Heart left ventricle (tissue), 16 donors: ENCODE measurements around the gene MIGA1. TPM values are rescaled to one million over a fixed set of nuclear protein-coding genes. Genes with fewer than 3 reads are reported as not detected.
"Not testable (repeated sequence)": the region's sequence is repeated elsewhere in the genome, so short reads cannot be mapped to it uniquely, and the experiment has no call there.

Source experiments
- ATAC-seq, 4 donors: fragments of 200-7000 bp; cut with Tn5 transposase; one replicate each; pipeline ENCODE4 v1.9.1; 2020 to 2022; ENCODE audit warnings: moderate library complexity in 4 of 4, mild to moderate bottlenecking in 3 of 4, moderate number of reproducible peaks in 1 of 4
- DNase-seq, 5 donors: peaks; one replicate each; pipeline ENCODE4 v3.0.0-alpha.2; 2020
- H3K27ac ChIP-seq, 12 donors: fragments of 200-600 bp; sonication (generic) in 4 of 12; one replicate each; pipeline versions ENCODE4 v1.5.0 to v1.8.0; 2016 to 2022; ENCODE audit warnings: mild to moderate bottlenecking in 2 of 12
- H3K27me3 ChIP-seq, 9 donors: fragments of 200-600 bp; sonication (generic) in 2 of 9; one replicate each; pipeline versions ENCODE4 v1.5.1 to v1.8.0; 2016 to 2022; ENCODE audit warnings: mild to moderate bottlenecking in 3 of 9
- H3K36me3 ChIP-seq, 9 donors: fragments of 200-600 bp; sonication (generic) in 2 of 9; one replicate each; pipeline versions ENCODE4 v1.5.0 to v1.8.0; 2018 to 2022; ENCODE audit warnings: mild to moderate bottlenecking in 2 of 9
- H3K4me1 ChIP-seq, 12 donors: fragments of 200-600 bp; sonication (generic) in 4 of 12; one replicate each; pipeline versions ENCODE4 v1.5.0 to v1.8.0; 2016 to 2022; ENCODE audit warnings: mild to moderate bottlenecking in 3 of 12
- H3K4me3 ChIP-seq, 12 donors: fragments of 200-600 bp; sonication (generic) in 4 of 12; one replicate each; pipeline versions ENCODE4 v1.5.0 to v1.8.0; 2017 to 2022; ENCODE audit warnings: mild to moderate bottlenecking in 9 of 12, moderate library complexity in 4 of 12
- H3K9me3 ChIP-seq, 12 donors: fragments of 200-600 bp; sonication (generic) in 4 of 12; one replicate each; pipeline versions ENCODE4 v1.5.0 to v1.8.0; 2016 to 2022; ENCODE audit warnings: mild to moderate bottlenecking in 1 of 12
- POLR2A ChIP-seq, 2 donors: fragments of 450-650 bp; IDR thresholded peaks; one replicate each; pipeline ENCODE4 v1.6.1; 2017; ENCODE audit warnings: antibody characterized with exemption in 2 of 2, mild to moderate bottlenecking in 2 of 2, moderate library complexity in 2 of 2
- WGBS, 4 donors: extraction: QIAGEN DNeasy Blood & Tissue Kit in 2 of 4; methylation state at CpG; one replicate each; pipeline versions ENCODE4 v1.1.5 to v1.1.7; 2013 to 2018; 5-methylcytosine and 5-hydroxymethylcytosine counted together
- intact Hi-C, 10 donors: fragments of 100-400 bp; cut with DNase I; formaldehyde crosslinking; loops; one replicate each; pipeline versions ENCODE4 v1.11.1 to v1.14.2; 2022
- polyA plus RNA-seq, 2 donors: library from polyadenylated mRNA; stranded (reverse); fragments of 200-250 nt; gene quantifications; one replicate each; pipeline ENCODE4 v1.2.3, GENCODE V29; 2013
- total RNA-seq, 9 donors: library from RNA; depleted of rRNA in 2 of 9; stranded (reverse); fragments of >200 nt in 2 of 9; fragmentation: NEBNext Ultra II Directional in 3 of 9; extraction: Animal tissue kit (Norgen Biotek cat#: 25700) in 3 of 9; gene quantifications; one replicate each; pipeline versions ENCODE4 v1.1.0 to v1.2.4, GENCODE V29; 2016 to 2023
- TF ChIP-seq, protein P1 (sequence below), 12 donors: fragments of 200-600 bp; sonication (generic) in 4 of 12; IDR thresholded peaks; one replicate each; pipeline versions ENCODE4 v1.5.0 to v1.8.0; 2018 to 2022; ENCODE audit warnings: antibody characterized with exemption in 12 of 12, mild to moderate bottlenecking in 5 of 12
- donor health status: ischemic (EF 13 %, LVEDD 7.1; RV severe dilation, severe dysfunction).
- donor health status: healthy with polysubstance abuse.
- donor health status: DM: no; HTN: yes; CAD: no.
- donor health status: DM: no; HTN: no; CAD: no.
- donor health status: ischemic (EF 25% LVEDD 6.9; RV normal size, moderate dysfunction).
- donor health status: ischemic (EF 25% LVEDD 5.7; RV mildly dilated, moderate dysfunction).
- donor health status: healthy.
- donor health status: DM: yes; HTN: yes; CAD: no.
- donor health status: ischemic (EF 35%, LVEDD 5.7; RV mildly dilated, moderate dysfunction).
- donor health status: nonischemic (EF 11% LVEDD 7.7; RV severe dilation, severe dysfunction).
- donor health status: DM: yes; HTN: yes; CAD: no.
- donor health status: PGD.
- donor health status: ischemic (EF 29% LVEDD 5.4; RV normal size, mild dysfunction).
- donor health status: nonischemic (EF 23%, LVEDD 6.1; RV moderate dilation, normal function).

The MIGA1 gene
- total and polyA plus RNA-seq, 11 donors, result 2.6 to 14.1 (median 9.7) TPM

DNA sequence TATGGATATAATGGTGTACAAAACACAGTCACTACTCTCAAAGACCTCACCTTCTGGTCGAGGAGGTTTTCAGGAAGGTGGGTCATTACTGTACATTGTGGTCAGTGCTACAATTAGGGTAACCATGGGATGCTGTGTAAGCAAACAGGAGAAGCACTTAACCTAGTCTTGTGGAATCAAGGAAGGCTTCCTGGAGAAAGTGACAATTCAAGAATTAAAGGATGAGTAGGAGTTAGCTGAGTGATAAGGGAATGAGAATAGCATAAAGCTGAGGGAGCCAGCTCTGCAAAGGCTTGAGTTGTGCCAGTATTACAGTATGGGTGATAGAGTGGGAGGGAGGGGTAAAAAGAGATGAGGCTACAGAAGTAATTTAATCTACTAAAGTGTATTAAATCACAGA, 126.2 kb downstream of the MIGA1 start:
- Histone ChIP-seq H3K27ac (peak overlapping the region in 1 of 12 donors; percentile 8), H3K4me1 (peaks cover 0 to 24% (median 2%) of the 10 kb centered on the region in 12 donors), H3K4me3 (peak overlapping the region in 1 of 12 donors; percentile 7), H3K27me3 (no peaks in the 10 kb centered on the region), H3K36me3 (peaks cover 0 to 46% (median 0%) of the 10 kb centered on the region in 9 donors), H3K9me3 (no peaks in the 10 kb centered on the region)
- peak in 2 of 4 donors; percentile 13 to 50 for ATAC-seq
- no peak for TF ChIP-seq POLR2A (IDR thresholded peaks at IDR 0.05)
- TF ChIP-seq, protein P1, sequence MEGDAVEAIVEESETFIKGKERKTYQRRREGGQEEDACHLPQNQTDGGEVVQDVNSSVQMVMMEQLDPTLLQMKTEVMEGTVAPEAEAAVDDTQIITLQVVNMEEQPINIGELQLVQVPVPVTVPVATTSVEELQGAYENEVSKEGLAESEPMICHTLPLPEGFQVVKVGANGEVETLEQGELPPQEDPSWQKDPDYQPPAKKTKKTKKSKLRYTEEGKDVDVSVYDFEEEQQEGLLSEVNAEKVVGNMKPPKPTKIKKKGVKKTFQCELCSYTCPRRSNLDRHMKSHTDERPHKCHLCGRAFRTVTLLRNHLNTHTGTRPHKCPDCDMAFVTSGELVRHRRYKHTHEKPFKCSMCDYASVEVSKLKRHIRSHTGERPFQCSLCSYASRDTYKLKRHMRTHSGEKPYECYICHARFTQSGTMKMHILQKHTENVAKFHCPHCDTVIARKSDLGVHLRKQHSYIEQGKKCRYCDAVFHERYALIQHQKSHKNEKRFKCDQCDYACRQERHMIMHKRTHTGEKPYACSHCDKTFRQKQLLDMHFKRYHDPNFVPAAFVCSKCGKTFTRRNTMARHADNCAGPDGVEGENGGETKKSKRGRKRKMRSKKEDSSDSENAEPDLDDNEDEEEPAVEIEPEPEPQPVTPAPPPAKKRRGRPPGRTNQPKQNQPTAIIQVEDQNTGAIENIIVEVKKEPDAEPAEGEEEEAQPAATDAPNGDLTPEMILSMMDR (IDR thresholded peaks at IDR 0.05), result no peak
- 71 to 83% (median 79%) methylated on average over 1 of the region's 1 CpG for WGBS, 4 donors
- no peak for DNase-seq
- intact Hi-C loops, result no loop called here

DNA sequence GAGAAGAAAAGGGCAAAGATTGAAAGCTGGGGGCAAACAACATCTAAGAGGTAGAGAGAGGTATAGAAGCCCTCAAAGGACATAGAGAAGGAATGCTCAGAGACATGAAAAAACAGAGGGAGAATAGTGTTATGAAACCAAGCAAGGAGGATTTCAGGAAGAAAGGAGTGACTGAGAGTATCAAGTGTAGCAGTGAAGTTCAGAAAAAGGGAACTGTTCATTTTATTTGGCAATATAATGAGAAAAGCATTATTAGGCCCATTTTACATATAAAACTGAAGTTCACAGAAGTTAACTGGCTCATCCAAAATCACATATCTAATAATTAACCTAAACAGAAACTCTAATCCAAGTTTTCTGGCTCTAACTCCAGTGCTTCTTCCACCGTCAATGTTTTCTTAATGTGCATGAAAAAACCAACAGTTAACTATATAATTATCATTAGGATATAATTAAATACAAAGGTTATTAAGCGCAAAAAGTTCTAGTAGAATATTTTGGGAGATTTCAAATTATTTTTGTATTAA, 126.6 kb downstream of the MIGA1 start:
- Histone ChIP-seq H3K27ac (peak overlapping the region in 1 of 12 donors; percentile 8), H3K36me3 (peaks cover 0 to 49% (median 0%) of the 10 kb centered on the region in 9 donors), H3K4me1 (peaks cover 0 to 19% (median 2%) of the 10 kb centered on the region in 12 donors), H3K27me3 (no peaks in the 10 kb centered on the region), H3K4me3 (no peak overlapping the region), H3K9me3 (no peaks in the 10 kb centered on the region)
- peak in 1 of 4 donors; percentile 4 for ATAC-seq
- 71 to 77% (median 72%) methylated on average over 2 of the region's 2 CpGs for WGBS, 4 donors
- DNase-seq, result no peak
- TF ChIP-seq POLR2A (IDR thresholded peaks at IDR 0.05), result no peak
- TF ChIP-seq, protein P1 (IDR thresholded peaks at IDR 0.05), result no peak
- intact Hi-C loops, result no loop called here

DNA sequence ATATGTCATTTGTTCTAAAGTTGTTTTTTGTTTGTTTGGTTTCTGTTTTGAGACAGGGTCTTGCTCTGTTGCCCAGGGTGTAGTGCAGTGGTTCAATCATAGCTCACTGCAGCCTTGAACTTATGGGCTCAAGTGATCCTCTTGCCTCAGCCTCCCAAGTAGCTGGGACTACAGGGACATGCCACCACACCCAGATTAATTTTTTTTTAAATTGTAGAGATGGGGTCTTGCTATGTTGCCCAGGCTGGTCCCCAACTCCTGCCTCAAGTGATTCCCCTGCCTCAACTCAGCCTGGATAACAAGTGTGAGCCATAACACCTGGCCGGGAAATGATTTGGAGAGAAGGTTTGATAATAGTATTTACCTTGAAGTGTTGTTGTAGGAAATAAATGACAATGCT, 127.2 kb downstream of the MIGA1 start:
- DNase-seq (no peak), ATAC-seq (no peak)
- intact Hi-C loops, result no loop called here
- WGBS, 4 donors, result 65 to 88% (median 76%) methylated on average over 1 of the region's 1 CpG
- Histone ChIP-seq H3K4me1 (peaks cover 0 to 19% (median 2%) of the 10 kb centered on the region in 12 donors), H3K36me3 (peaks cover 0 to 51% (median 0%) of the 10 kb centered on the region in 9 donors), H3K27me3 (no peaks in the 10 kb centered on the region), H3K4me3 (no peak overlapping the region), H3K27ac (no peak overlapping the region), H3K9me3 (no peaks in the 10 kb centered on the region)
- TF ChIP-seq, protein P1 (IDR thresholded peaks at IDR 0.05), result no peak
- TF ChIP-seq POLR2A (IDR thresholded peaks at IDR 0.05), result no peak

GRCh38 chr1:77910116-77910515, 130.7 kb downstream of the MIGA1 start:
- WGBS, 4 donors, result 73 to 84% (median 80%) methylated on average over 4 of the region's 4 CpGs
- peak overlapping the region in 2 of 12 donors; percentile 5 to 8 for H3K27ac ChIP-seq

GRCh38 chr1:77918918-77919317, 139.5 kb downstream of the MIGA1 start:
- H3K27ac ChIP-seq, H3K4me3 ChIP-seq, H3K27me3 ChIP-seq, intact Hi-C loops, H3K4me1 ChIP-seq, ATAC-seq, H3K9me3 ChIP-seq, DNase-seq: not testable (repeated sequence)
- WGBS, 4 donors, result 82 to 90% (median 87%) methylated on average over 5 of the region's 5 CpGs
- H3K36me3 ChIP-seq, result peaks cover 0 to 92% (median 63%) of the 10 kb centered on the region in 9 donors

More at GRCh38 chr1:77910116-77910515, 130.7 kb downstream of the MIGA1 start:
- no peak for DNase-seq
- TF ChIP-seq POLR2A (IDR thresholded peaks at IDR 0.05), result no peak
- TF ChIP-seq, protein P1 (IDR thresholded peaks at IDR 0.05), result no peak
- intact Hi-C loops, result no loop called here
- Histone ChIP-seq H3K36me3 (peaks cover 0 to 48% (median 0%) of the 10 kb centered on the region in 9 donors), H3K9me3 (no peaks in the 10 kb centered on the region), H3K27me3 (no peaks in the 10 kb centered on the region), H3K4me1 (peaks cover 0 to 12% (median 4%) of the 10 kb centered on the region in 12 donors), H3K4me3 (no peak overlapping the region)
- ATAC-seq, result no peak
